HepG2 (cell line): ENCODE data around the gene PKIB. TPM values are rescaled to one million over a fixed set of nuclear protein-coding genes. Genes with fewer than 3 reads are reported as not detected.
A peak's percentile ranks its signal among the peaks of the same experiment; 100 is the strongest.

Source experiments
- EED ChIP-seq: sonication (generic); formaldehyde crosslinking; IDR thresholded peaks from 2 replicates; pipeline ENCODE4 v1.5.0; 2020; ENCODE audit warnings: mild to moderate bottlenecking, missing genetic modification reagents
- EZH2 ChIP-seq: conservative IDR thresholded peaks from 2 replicates; pipeline ENCODE4 v1.6.1; 2012; ENCODE audit warnings: mild to moderate bottlenecking, low read depth, low read length, moderate library complexity
- JUNB ChIP-seq: sonication (generic); formaldehyde crosslinking; IDR thresholded peaks from 2 replicates; pipeline ENCODE4 v1.8.0; 2022; ENCODE audit warnings: missing genetic modification reagents, mild to moderate bottlenecking, borderline replicate concordance
- LCORL ChIP-seq, 2 experiments: fragments of 450-650 bp in 1 of 2; sonication (generic) in 1 of 2; formaldehyde crosslinking in 1 of 2; IDR thresholded peaks; 2 replicates each; pipeline versions ENCODE4 v1.5.0 to v1.6.1; 2017 to 2020; ENCODE audit warnings: antibody characterized with exemption in 1 of 2, missing genetic modification reagents in 1 of 2
- MAFK ChIP-seq, 2 experiments: IDR thresholded peaks in 1 of 2; conservative IDR thresholded peaks in 1 of 2; 2 replicates each; pipeline ENCODE4 v1.6.1; 2011; ENCODE audit warnings: improper control_type of control experiment in 2 of 2, low read length in 2 of 2
- PPARG ChIP-seq: conservative IDR thresholded peaks from 2 replicates; pipeline ENCODE4 v1.6.1; 2016; ENCODE audit warnings: missing biosample characterization, missing genetic modification reagents
- WIZ ChIP-seq: sonication (generic); formaldehyde crosslinking; IDR thresholded peaks from 2 replicates; pipeline ENCODE4 v1.5.1; 2020; ENCODE audit warnings: mild to moderate bottlenecking, missing genetic modification reagents
- ZMYM3 ChIP-seq: sonication (generic); formaldehyde crosslinking; IDR thresholded peaks from 2 replicates; pipeline ENCODE4 v1.5.1; 2020; ENCODE audit warnings: mild to moderate bottlenecking, missing genetic modification reagents
- ZNF251 ChIP-seq: sonication (generic); formaldehyde crosslinking; IDR thresholded peaks from 2 replicates; pipeline ENCODE4 v1.9.0; 2021; ENCODE audit warnings: mild to moderate bottlenecking, missing genetic modification reagents
- ZNF616 ChIP-seq: sonication (generic); formaldehyde crosslinking; IDR thresholded peaks from 2 replicates; pipeline ENCODE4 v1.5.0; 2020; ENCODE audit warnings: low read depth, mild to moderate bottlenecking, missing genetic modification reagents
- ZNF850 ChIP-seq: sonication (generic); formaldehyde crosslinking; conservative IDR thresholded peaks from 2 replicates; pipeline ENCODE4 v1.9.0; 2021; ENCODE audit warnings: mild to moderate bottlenecking, missing genetic modification reagents
- polyA plus RNA-seq, 8 experiments: library from polyadenylated mRNA; depleted of rRNA in 3 of 8; stranded (reverse) in 7 of 8; unstranded in 1 of 8; fragments of >200 nt; fragmentation: Illumina TruSeq in 4 of 8; extraction: Trizol in 4 of 8; gene quantifications; 2 replicates each; pipeline versions ENCODE4 v1.2.1 to v1.2.3, GENCODE V29; 2011 to 2016; ENCODE audit warnings: low read depth in 4 of 8, missing spikeins in 1 of 8, mixed read lengths in 1 of 8; ENCODE audit not compliant: insufficient read depth in 1 of 8
- total RNA-seq, 5 experiments: library from RNA; depleted of rRNA; stranded (reverse); fragments of >200 nt; fragmentation: Illumina TruSeq; extraction: Trizol; gene quantifications; 2 replicates each; pipeline ENCODE4 v1.2.3, GENCODE V29; 2016; ENCODE audit warnings: low read depth in 1 of 5
- TF ChIP-seq, protein P1 (sequence below): sonication (generic); formaldehyde crosslinking; IDR thresholded peaks from one replicate; pipeline ENCODE4 v1.5.1; 2020; ENCODE audit warnings: mild to moderate bottlenecking, missing genetic modification reagents; ENCODE audit errors: not compliant biosample characterization

Gene PKIB
- total and polyA plus RNA-seq, 2 of the 13 experiments (the other 11 are each of a cell fraction or from before 2014, with no cell fraction given) = 1.4 to 1.5 TPM

DNA sequence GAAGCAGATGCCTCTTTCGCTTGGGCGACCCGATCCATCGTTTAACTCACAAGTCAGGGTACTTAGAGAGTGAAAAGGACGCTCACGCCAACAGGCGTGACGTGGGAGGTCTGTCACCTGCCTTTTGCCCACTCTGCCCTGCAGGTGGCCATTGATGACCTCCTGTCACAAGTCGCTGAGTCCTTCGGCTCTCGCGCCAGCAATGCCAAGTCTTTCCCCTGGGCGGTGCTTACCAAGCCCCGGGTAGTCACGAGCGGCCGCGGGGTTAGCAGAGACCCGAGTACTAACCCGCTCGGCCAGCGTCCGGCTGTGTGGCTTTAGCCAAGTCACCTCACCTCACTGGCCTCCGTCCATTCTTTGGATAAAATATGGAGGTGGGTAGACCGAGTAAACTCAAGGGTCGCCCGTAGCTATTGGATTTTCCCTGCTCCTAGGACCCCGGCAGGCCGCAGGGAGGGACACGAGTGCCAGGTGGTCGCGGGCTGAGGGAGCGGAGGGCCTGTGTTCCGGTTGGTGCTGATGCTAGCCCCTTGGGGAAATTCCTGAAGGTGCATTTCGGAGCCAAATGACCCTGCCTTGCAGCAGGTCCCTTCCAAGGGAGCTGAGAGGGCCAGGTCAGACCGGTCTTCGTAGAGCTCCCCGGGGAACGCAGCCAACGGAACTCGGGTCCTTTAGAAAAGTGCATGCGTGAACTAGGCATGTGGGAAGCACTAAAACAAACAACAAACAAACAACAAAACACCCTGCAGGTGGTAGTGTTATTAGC, 668 bp downstream of the PKIB start (continued):
- TF ChIP-seq, protein P1, sequence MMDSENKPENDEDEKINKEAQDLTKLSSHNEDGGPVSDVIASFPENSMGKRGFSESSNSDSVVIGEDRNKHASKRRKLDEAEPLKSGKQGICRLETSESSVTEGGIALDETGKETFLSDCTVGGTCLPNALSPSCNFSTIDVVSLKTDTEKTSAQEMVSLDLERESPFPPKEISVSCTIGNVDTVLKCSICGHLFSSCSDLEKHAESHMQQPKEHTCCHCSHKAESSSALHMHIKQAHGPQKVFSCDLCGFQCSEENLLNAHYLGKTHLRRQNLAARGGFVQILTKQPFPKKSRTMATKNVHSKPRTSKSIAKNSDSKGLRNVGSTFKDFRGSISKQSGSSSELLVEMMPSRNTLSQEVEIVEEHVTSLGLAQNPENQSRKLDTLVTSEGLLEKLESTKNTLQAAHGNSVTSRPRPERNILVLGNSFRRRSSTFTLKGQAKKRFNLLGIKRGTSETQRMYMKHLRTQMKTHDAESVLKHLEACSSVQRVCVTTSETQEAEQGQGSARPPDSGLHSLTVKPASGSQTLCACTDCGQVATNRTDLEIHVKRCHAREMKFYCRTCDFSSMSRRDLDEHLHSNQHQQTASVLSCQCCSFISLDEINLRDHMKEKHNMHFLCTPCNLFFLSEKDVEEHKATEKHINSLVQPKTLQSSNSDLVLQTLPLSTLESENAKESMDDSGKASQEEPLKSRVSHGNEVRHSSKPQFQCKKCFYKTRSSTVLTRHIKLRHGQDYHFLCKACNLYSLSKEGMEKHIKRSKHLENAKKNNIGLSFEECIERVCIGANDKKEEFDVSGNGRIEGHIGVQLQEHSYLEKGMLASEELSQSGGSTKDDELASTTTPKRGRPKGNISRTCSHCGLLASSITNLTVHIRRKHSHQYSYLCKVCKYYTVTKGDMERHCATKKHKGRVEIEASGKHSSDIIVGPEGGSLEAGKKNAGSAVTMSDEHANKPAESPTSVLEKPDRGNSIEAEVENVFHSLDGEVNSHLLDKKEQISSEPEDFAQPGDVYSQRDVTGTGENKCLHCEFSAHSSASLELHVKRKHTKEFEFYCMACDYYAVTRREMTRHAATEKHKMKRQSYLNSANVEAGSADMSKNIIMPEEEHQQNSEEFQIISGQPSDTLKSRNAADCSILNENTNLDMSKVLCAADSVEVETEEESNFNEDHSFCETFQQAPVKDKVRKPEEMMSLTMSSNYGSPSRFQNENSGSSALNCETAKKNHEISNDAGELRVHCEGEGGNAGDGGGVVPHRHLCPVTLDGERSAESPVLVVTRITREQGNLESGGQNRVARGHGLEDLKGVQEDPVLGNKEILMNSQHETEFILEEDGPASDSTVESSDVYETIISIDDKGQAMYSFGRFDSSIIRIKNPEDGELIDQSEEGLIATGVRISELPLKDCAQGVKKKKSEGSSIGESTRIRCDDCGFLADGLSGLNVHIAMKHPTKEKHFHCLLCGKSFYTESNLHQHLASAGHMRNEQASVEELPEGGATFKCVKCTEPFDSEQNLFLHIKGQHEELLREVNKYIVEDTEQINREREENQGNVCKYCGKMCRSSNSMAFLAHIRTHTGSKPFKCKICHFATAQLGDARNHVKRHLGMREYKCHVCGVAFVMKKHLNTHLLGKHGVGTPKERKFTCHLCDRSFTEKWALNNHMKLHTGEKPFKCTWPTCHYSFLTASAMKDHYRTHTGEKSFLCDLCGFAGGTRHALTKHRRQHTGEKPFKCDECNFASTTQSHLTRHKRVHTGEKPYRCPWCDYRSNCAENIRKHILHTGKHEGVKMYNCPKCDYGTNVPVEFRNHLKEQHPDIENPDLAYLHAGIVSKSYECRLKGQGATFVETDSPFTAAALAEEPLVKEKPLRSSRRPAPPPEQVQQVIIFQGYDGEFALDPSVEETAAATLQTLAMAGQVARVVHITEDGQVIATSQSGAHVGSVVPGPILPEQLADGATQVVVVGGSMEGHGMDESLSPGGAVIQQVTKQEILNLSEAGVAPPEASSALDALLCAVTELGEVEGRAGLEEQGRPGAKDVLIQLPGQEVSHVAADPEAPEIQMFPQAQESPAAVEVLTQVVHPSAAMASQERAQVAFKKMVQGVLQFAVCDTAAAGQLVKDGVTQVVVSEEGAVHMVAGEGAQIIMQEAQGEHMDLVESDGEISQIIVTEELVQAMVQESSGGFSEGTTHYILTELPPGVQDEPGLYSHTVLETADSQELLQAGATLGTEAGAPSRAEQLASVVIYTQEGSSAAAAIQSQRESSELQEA (CRISPR knock-in tag) = peak; percentile 4
- TF ChIP-seq JUNB (CRISPR knock-in tag) (no peak), MAFK (conservative IDR thresholded peaks at IDR 0.05 in 1 of 2, IDR thresholded peaks at IDR 0.05 in 1 of 2; ENCODE audit: low read length in 2 of 2) (no peak), EED (CRISPR knock-in tag) (no peak), ZNF251 (CRISPR knock-in tag) (no peak), PPARG (CRISPR knock-in tag) (no peak), ZNF850 (CRISPR knock-in tag) (no peak), ZNF616 (no peak), ZMYM3 (CRISPR knock-in tag) (no peak), EZH2 (0 out of 2 replicates have a peak, but pooled peaks have one; percentile 44), LCORL (IDR thresholded peaks at IDR 0.05) (no peak), LCORL (CRISPR knock-in tag; IDR thresholded peaks at IDR 0.05) (no peak), WIZ (peak; percentile 32; the same call in 1 of the 2 replicates)
